SK-N-SH (cell line): ENCODE measurements around the gene HOXA4.

Experiments used
- CHD2 ChIP-seq: fragments of 150-350 bp; IDR thresholded peaks from 2 replicates; pipeline ENCODE4 v1.6.1; 2018; ENCODE audit warnings: low read length; ENCODE audit not compliant: partially characterized antibody
- EZH2phosphoT487 ChIP-seq: fragments of 200-600 bp; sonication (generic); IDR thresholded peaks from 2 replicates; pipeline ENCODE4 v1.6.1; 2017; ENCODE audit warnings: low read depth, mixed run types, mild to moderate bottlenecking, antibody characterized with exemption, moderate library complexity, borderline replicate concordance
- FOXJ3 ChIP-seq: sonication (generic); formaldehyde crosslinking; IDR thresholded peaks from 2 replicates; pipeline ENCODE4 v1.5.1; 2020; ENCODE audit warnings: mild to moderate bottlenecking, missing genetic modification reagents
- IRF3 ChIP-seq: fragments of 150-350 bp; IDR thresholded peaks from 2 replicates; pipeline ENCODE4 v1.6.1; 2016; ENCODE audit warnings: mild to moderate bottlenecking, low read depth, low read length
- JUND ChIP-seq: IDR thresholded peaks from 2 replicates; pipeline ENCODE4 v1.4.0; 2012
- MAX ChIP-seq: IDR thresholded peaks from 2 replicates; pipeline ENCODE4 v1.4.0; 2012; ENCODE audit warnings: low read depth
- MXI1 ChIP-seq: IDR thresholded peaks from 2 replicates; pipeline ENCODE4 v1.6.1; 2012; ENCODE audit warnings: mild to moderate bottlenecking, low read depth, low read length, improper control_type of control experiment
- NFIC ChIP-seq: IDR thresholded peaks from 2 replicates; pipeline ENCODE4 v1.4.0; 2012; ENCODE audit warnings: borderline replicate concordance
- TAF1 ChIP-seq: IDR thresholded peaks from 2 replicates; pipeline ENCODE4 v1.6.1; 2012; ENCODE audit warnings: low read depth, mild to moderate bottlenecking, low read length, moderate library complexity, borderline replicate concordance
- TF ChIP-seq, protein P1 (sequence below): fragments of 200-600 bp; sonication (generic); IDR thresholded peaks from 2 replicates; pipeline ENCODE4 v1.6.1; 2017; ENCODE audit warnings: antibody characterized with exemption, mild to moderate bottlenecking, moderate library complexity
- TF ChIP-seq, protein P2 (sequence below): IDR thresholded peaks from 2 replicates; pipeline ENCODE4 v1.4.0; 2012; ENCODE audit warnings: low read depth, borderline replicate concordance

DNA sequence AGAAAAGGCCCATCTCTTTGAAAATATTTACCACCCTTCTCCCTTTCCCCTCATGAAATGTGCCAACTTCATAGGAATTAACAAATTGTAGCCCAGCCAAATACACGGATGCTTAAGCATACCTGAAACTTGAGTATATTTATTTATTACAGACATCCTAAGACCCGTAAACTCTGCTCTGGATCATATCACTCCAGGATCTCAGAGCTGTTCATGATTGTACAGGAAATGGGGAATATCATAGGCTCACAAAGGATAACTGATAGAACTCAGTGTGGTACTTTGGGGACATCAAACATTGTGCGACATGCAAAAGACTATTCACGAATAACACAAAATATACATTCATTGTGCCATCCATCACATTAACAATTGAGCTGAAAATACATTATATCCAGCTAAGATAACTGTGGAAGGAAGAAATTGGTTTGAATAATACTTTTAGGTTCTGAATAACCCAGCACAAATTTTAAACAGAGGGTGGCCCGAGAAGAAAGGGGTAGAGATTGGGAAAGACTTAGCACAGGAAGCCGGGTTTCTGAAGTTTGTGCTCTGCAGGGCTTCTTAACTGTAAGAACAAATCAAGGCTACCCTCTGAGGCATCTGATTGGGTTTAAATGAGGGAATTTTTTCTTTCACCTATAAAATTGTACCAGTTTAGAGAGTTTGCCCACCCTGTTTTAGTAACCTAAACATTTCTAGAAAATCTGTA, 37.2 kb downstream of the HOXA4 start:
- TF ChIP-seq NFIC (no peak), EZH2phosphoT487 (no peak), IRF3 (no peak), FOXJ3 (CRISPR knock-in tag) (no peak), MAX (no peak), JUND (no peak), CHD2 (no peak), MXI1 (no peak), TAF1 (no peak)
- TF ChIP-seq, protein P1, sequence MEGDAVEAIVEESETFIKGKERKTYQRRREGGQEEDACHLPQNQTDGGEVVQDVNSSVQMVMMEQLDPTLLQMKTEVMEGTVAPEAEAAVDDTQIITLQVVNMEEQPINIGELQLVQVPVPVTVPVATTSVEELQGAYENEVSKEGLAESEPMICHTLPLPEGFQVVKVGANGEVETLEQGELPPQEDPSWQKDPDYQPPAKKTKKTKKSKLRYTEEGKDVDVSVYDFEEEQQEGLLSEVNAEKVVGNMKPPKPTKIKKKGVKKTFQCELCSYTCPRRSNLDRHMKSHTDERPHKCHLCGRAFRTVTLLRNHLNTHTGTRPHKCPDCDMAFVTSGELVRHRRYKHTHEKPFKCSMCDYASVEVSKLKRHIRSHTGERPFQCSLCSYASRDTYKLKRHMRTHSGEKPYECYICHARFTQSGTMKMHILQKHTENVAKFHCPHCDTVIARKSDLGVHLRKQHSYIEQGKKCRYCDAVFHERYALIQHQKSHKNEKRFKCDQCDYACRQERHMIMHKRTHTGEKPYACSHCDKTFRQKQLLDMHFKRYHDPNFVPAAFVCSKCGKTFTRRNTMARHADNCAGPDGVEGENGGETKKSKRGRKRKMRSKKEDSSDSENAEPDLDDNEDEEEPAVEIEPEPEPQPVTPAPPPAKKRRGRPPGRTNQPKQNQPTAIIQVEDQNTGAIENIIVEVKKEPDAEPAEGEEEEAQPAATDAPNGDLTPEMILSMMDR, result no peak
- TF ChIP-seq, protein P2, sequence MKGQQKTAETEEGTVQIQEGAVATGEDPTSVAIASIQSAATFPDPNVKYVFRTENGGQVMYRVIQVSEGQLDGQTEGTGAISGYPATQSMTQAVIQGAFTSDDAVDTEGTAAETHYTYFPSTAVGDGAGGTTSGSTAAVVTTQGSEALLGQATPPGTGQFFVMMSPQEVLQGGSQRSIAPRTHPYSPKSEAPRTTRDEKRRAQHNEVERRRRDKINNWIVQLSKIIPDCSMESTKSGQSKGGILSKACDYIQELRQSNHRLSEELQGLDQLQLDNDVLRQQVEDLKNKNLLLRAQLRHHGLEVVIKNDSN, result no peak
